Stromal cell of bone marrow (primary cell): Measurements from ENCODE around the gene SGIP1.

Experiments used
- DNase-seq: peaks from one replicate; pipeline ENCODE4 v3.0.0-alpha.2; 2012; ENCODE audit warnings: low read depth

Gene SGIP1

DNA sequence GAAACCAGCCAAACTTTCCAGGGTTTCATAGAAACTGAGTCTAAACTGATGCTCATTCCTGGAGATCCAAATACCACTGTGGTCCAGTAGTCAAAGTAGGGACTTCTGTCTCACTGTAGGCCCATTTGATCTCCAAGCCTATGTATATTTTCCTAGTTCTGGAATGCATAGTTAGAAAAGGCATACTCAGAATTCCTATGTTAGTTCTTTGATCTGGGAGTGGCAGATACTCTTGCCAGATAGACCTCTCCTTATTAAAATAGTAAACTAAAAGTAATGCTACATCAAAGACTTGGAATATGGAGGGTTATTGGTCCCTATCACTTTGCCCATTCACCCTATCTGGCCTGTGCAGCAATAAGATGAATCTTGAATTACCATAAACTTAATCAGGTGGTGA is 10.4 kb upstream of the SGIP1 start:
- DNase-seq = no peak

DNA sequence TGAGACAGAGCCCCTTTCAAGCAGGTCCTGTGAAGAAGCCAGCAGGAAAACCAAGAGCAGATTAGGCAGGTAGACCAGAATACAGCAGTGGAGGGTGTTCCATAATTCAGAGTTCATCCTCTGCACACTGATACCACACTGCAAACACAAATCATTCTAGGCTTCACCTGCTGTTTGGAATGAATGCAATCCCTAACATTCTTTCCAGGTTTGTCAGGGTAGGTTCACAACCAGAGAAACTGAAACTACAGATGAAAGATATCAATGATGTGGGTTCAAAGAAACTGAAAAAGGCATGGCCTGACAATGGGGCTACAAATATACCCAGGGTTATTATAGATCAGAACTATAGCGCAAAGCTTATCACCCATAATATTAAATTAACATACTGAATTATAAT is 8.9 kb upstream of the SGIP1 start:
- no peak for DNase-seq

DNA sequence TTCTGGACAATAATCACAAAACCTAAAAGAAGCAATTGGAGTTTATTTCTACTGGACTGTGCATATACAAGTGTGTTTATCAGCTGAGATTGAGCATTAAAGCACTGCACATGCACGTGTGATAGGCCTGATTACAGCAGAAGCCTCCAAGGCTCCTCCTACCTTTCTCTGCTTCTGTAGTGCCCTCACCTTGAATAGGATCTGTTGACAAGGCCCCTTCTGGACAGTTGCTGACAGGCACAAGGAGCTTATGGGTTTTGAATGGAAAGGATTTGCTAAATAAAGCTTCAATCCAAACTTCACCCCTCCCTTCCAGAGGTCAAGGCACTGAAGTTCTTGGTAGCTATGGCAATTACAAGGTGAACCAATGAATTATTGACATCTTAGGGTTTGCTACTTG is 7.9 kb upstream of the SGIP1 start:
- DNase-seq = no peak

DNA sequence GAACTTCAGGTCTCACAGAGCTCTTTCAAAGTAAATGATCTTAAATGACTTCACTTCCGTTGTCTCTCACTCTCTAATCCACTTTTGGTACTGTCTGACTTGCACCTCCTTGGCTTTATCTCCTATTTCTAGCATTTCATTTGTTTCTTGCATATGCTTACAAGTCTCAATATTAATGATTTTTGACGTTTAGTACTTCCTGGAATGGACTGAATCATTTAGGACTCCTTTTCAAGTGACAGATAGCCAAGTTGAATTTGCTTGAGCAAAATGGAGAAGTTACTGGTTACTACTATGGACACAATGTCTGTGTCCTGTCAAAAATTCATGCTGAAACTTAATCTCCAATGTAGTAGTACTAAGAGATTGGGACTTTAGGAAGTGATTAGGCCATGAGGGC is 7.0 kb upstream of the SGIP1 start:
- no peak for DNase-seq

DNA sequence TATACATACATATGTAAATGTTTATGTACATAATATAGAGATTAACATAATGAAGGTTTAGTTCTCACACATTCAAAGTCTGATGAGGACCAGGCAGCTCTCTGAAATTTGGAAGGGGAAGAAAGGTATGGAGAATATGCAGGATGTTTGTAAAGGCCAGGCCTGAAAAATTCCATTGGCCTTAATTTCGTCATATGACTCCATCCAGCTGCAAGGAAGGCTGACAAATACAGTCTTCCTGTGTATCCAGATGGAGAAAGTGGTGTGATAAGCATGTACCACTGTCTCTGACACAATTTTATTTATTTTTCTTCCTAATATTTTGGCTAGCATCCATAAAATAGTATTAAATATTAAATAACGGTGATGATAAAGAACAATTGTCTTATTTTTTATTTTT is 6.3 kb upstream of the SGIP1 start:
- no peak for DNase-seq

DNA sequence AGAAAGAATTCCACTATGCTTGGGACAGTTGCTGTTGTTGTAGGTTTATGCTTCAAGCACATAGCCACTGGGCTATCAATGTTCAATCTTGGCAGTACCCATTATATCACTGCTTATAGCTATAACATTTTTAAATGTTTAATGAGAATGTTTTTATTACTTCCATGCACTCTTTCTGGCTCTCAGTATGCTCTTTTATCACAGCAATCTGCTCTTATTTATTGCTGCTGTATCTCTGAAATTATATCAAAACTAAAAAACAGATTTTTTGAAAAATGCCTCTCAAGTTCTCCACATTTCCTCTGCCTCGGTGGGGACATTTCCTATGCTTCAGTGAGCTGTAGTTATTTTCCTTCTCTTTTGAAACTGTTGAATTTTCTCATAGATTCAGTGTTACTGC is 5.4 kb upstream of the SGIP1 start:
- no peak for DNase-seq

DNA sequence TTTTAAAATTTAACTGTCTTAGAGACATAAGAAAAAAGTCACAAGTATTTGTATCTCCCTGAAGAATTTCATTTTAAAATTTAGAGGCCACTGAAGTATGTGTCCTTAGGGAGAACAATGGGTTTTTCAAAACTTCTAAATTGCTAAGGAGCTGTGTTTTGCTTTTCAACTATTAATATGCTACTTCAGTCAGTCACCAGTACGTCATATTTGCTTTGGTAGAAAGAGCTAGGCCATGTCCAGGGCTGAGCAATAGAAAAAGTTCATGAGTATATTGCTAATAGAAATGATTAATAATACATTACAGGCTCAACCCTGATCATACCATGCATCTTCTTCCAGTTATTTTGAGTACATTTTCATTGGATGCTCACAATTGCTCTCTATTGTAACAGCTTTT is 1.7 kb upstream of the SGIP1 start:
- DNase-seq = peak; percentile 23

DNA sequence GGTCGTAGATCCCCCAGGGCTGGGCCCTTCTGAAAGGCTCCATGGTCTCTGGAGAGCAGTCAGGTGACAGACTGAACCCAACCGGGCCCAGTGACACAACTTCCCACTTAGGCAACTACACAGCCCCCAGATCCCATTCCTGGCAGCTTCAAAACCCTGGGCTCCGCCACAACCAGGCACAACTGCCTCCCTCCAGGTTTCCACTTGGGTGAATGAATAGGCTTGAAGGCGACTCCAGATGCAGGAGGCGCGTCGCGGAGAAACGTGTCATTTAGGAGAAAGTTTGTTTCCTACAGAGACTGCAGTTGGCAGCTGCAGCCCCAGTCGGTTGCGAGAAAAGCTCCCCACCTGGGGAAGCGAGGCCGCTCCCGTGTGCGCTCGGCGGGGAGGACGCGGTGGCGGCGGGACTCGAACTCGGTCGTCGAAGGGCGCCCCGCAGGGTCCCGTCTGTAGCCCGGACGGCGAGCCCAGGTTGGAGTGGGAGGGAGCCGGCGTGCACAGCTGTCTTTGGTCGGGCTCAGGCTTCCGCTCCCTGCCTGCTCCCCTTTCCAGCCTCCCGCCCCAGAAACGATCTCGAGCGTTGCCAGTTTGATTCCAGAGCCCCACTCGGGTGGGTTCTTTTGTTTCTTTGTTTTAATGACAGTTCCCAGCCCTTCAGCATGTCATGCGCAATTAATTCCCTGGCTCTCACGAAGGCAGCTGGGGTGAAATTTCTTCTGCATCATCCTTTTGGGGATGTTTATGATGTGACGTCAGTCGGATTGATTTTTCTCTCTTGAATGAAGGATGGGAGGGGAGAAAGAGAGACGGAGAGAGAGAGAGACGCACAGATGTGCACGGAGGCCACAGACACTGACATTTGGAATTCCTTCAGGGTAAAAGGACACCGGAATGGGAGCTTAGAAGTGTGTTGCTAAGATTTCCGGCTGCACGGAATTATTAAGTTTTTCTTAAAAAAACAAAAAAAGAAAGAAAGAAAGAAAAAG is 862 bp upstream of the SGIP1 start:
- peak; percentile 76 for DNase-seq

DNA sequence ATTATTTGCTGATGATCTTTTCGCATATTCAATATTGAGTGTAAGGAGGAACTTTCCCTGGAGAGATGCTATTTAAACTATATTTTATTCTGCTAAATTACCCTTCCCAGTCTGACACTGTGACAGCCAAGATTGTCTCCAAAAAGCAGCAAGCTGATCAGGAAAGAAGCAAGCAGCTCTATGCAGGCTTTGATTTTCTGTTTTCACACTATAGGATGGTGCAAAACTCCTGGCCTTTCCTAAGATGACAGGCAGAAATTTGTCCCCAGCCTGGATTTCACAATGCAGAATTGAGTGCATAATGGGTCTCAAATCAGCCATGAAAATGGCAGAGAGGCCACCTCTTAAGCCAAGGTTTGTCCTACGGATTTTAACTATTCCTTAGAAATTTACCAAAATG is 1.1 kb downstream of the SGIP1 start:
- DNase-seq = no peak

DNA sequence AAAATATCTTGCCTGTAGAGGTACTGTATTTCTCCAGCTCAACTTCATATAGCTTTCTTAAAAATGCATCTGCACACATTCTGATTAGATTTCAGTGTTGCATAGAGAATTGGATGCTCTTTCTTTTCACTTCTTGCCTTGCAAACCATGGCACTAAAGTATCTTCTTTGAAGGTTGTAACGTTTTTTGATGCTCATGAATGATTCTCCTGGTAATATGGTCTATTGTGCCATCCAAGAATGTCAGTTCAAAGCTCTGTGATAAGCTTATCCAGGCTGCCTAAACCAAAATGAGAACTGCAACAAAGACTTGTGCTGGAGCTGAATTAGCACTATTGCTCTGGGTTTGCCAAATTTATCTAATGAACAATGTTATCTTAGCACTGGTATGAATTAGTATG is 1.9 kb downstream of the SGIP1 start:
- DNase-seq = no peak

DNA sequence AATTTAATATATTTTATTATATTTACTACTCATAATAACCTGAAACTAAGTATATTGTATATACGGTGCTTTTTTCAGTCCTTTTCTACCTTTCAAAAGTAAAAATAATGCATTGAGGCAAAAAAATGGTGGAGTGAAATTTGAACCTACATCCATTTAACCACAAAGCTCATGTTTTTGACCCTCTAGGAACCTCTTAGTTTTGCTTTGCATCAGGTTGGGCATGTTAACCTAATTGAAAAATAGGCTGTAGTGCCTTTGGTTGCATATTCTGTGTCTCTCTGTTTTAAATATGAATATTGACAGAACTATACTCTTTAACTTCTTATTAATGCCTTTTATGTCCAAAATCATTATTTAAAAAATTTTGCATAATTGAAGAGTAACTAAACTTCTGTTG is 3.8 kb downstream of the SGIP1 start:
- no peak for DNase-seq

DNA sequence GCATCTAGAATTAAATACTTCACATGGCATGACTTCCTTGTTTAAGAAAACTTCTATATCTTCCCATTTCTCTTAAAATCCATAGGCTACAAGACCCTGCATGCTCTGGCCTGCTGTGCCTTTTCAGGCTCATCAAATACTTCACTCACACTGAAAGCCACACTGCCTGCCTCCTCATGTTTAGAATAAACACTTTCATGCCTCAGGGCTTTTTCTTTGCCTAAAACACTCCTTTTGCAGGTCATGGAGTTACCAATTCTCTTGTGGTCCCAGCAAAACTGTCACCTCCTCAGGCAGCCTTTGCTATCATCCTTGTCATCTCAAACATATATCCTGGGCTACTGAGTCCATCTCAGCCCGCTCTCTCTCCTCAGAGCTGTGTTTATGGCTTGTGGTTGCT is 5.5 kb downstream of the SGIP1 start:
- no peak for DNase-seq

DNA sequence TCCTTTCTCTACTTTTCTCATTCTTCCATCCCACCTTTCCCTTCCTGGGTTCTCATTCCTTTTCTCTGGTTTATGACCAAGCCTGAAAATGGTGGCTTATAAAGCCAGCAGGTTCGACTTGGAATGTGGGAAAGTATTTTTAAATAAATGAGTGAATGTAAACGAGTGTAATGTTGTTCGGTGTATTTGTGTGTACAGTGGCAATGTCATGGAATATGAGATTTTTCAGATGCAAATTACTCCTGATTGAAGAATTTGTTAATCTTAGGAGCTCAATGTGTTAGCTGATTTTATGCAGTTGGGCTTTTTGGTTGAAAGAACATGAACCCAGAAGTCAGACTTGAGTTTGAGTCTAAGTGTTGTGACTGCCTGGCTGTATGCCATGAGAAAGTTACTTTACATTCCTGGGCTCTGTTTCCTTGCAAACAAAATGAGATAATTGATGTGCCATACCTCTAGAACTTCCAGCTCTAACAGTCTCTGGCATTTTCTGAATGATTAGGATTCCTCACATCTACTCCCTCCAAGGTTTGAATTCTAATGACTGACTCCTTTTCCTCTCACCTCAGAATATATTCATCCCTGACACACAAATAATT is 6.6 kb downstream of the SGIP1 start:
- no peak for DNase-seq

DNA sequence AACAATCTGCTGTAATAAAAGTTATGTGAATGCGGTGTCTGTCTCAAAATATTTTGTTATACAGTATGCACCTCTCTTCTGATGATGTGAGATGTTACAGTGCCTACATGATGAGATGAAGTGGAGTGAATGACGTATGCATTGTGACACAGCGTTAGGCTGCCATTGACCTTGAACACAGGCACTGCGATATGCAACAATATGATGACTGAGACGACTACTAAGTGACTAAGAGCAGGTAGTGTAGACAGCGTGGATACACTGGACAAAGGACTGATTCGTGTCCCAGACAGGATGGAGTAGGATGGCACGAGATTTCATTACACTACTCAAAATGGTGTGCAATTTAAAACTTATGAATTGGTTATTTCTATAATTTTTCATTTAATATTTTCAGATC is 8.4 kb downstream of the SGIP1 start:
- no peak for DNase-seq

DNA sequence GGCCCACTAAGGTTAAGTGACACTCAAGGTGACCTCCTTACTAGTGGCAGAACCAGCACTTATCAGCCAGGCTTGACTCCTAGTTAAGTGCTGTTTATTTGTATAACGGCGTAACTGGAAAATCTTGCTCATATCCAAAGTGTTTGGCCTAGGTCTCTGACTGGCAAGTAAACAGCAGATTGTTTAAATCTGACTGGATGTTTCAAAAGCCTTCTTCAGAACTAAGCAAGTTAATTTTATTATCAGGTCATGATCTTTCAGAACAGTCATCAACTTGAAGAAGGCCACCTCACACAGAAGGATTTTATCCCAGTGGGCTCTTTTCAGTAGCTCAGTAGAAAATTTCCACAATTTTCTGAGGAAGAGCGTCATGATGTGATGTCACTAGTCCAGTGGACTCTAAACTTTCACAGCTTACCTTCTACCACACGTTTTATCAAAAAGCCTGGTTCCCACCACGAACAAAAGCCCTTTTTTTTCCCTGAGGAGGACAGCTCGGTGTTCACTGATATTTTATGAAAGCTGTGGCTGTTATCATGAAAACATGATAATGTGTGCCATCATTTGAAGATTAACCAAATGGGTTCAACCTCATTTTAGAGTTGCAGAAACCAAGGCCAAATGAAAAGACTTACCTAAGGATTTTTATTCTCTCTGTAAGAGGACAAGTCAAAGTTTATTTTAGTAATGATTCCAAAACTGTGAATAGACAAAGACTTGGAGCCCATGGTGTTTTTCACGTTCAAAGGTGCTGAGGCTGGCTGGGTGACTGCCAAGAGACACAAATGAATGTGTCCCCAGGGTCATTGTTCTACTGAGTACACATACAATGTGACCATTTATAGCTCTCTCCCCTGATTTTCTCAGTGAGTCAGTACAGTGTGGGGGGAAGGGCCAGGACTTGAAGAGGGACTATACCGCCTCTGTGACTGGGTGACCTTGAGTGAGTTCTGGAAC is 9.1 kb downstream of the SGIP1 start:
- peak; percentile 77 for DNase-seq

DNA sequence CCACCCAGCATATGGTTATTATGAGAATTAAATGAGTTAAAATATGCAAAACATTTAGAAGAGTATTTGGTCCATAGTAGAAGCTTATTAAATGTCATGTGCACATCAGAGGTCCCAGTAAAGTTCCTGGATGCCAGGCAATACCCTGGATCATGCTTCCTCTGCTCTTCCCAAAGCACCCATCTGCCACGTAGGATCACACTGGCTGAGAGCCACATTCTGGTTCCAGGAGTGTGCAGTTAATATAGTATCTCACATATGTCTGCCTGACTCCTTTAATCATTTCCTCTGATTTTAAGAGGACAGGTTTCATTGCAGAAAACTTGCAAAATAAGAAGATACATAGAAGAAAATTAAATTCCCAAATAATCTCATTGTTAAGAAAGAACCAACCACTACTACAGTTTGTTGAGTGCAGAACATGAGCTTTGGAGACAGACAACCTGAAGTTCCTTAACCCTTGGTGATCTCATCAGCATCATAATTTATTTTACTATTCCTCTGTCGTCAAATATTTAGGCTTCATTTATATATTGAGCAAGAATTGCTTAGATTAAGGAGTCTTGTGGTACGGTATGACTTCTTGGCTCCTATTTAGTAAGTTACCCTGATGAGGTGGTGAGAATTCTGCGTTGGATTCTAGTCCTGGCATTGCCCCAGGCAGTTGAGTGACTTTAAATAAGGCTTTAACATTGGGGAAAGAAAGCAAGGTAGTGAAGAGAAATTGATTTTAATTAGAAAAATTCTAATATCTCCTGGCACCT is 12.3 kb downstream of the SGIP1 start:
- DNase-seq = no peak

DNA sequence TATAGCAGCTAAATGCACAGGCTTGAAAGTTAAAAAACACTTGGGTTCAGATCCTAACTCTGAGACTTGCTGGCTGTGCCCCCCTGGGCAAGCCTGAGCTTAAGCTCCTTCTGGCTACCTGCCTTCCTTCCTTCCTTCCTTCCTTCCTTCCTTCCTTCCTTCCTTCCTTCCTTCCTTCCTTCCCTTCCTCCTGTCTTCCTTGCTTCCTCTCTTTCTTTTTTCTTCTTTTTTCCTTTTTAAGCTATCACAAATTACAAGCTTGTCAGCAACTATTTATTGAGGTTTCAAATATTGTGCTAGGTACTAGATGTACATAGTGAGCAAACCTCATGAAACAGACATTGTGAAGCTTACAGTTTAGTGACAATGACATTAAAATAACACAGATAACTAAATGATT is 15.1 kb downstream of the SGIP1 start:
- DNase-seq = no peak

DNA sequence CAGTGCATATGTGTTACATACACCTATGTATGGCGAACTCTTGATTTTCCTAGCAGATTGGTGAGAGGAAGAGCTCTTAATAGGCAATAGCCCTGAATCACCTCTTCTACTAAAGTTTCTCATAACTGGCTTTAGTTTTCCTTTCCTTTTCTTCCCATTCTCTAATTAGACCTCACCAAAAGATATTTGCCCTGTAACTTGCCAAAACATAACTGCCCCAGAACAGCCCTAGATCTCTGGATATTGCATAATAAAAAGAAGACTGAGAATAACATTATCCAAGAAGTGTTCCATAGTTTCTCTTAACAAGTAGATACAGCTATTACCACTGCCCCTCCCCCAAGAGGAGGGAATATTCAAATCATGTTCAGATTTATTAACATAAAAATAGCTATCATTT is 16.3 kb downstream of the SGIP1 start:
- DNase-seq = no peak

DNA sequence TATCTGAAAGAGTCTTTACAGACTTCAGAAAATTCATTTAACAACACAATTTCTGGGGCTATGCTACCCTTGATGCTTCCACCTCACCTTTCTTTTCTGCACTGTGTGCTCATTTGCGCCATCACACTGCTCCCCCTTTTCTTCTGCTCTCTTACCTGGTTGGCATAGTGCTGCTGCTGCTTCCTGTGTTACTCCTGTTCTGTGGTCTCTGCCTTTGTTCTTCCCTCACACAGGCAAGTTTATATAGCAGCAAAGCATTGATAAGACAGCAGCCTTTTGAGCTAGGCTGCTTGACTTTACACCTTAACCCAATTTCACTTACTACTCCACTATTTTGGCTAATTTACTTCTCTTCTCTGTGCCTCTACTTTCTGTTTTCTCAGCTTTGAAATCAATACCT is 18.3 kb downstream of the SGIP1 start:
- DNase-seq = no peak

DNA sequence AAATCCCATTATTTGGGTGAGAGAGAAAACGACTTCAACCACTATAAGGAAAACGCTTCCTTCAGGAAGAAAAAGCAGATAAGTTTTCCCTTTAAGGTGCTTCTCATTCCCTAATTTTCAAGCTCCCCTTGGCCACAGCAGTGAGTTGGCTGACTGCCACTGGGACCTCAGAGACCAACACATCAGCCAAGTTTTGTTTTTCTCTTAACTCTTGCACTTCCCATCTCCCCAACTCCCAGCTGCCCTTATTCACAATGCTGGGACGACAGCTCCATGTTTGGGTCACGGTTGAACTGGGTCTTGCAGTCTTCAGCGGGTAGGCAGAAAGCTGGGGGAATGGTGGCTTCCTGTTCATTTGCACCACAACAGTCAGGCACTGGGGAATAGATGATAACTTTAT is 18.9 kb downstream of the SGIP1 start:
- DNase-seq = no peak

DNA sequence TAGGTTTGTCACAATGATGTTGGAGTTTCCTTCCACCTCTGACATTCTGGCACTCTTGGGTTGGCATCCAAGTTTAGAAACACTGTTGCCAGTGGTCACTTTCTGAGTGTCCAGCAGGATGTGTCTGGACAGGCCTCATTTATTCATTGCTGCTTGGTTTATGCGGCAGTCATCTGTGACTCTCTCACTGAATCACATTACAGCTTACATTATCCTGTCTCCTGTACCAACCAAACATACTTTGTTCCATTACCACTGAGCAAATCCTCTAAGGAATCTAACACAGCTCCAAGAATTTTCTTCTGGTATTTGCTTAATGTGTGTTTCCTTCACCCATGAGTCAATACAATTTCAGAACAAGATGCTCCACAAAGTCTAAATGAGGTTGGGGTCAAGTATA is 19.9 kb downstream of the SGIP1 start:
- DNase-seq = no peak

DNA sequence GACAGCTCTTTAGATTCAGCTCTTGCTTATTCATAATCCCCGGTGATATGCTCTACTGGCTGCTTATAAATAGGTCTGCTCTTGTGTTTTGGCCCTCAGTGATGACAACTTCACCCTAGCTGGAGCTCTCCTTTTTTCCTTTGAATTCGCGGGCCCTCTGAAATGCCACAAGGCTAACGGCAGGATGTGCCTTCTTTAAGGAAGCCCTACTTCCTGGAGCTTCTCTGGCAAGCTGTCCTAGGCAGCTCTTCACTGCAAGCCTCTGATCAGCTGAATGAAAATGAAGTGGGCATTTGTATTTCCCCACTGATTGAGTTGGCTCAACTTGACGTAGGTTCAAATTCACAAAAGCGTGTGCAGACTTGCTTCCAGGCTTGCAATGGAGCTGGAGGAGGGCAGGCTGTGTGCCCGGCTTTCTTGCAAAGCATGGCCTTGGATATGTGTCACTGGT is 22.2 kb downstream of the SGIP1 start:
- no peak for DNase-seq
